HTERT RPE-1 (cell line): ENCODE measurements around the gene BPGM.

ENCODE experiments used
- in situ Hi-C: fragments of 300-500 bp; cut with MboI; formaldehyde crosslinking; loops from 4 replicates; pipeline ENCODE4 v1.14.3; 2020; ENCODE audit warnings: low sequenced_read_pairs

BPGM gene

DNA sequence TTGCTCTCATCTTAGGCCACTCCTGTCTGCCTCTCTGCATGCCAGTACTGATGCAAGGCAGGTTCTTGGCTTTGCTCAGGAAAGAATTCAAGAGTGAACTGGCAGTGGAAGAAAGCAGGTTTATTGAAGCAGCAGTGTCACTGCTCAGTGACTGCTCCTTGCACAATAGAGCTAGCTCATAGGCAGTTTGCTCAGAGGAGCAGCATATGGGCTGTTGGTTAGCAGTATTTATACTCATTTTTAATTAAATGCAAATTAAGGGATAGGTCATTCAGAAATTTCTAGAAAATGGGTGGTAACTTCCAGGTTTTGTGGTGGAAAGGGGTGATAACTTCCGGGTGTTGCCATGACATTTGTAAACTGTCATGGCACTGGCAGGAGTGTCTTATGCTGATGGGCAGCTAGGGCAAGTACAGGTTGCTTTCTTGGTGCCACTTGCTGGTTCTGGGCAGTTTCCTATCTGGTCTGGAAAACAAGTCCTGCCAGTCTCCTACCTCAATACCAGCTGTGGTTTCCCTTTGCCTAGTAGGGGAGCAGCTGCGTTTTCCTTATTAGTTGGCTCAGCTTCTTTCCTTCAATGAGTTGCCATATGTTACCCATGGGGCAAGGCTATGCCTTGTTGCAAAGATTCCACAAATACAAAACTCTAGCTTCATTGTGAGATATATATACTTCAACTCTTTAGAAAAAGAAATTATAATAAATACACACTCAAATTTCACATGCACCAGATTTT is 68.0 kb downstream of the BPGM start:
- in situ Hi-C loops = no loop called here

GRCh38 chr7:134718211-134718875 is 71.7 kb downstream of the BPGM start:
- in situ Hi-C loops = no loop called here

GRCh38 chr7:134720091-134720935 is 73.7 kb downstream of the BPGM start:
- in situ Hi-C loops = no loop called here

GRCh38 chr7:134721171-134721570 is 74.5 kb downstream of the BPGM start:
- in situ Hi-C loops = no loop called here

DNA sequence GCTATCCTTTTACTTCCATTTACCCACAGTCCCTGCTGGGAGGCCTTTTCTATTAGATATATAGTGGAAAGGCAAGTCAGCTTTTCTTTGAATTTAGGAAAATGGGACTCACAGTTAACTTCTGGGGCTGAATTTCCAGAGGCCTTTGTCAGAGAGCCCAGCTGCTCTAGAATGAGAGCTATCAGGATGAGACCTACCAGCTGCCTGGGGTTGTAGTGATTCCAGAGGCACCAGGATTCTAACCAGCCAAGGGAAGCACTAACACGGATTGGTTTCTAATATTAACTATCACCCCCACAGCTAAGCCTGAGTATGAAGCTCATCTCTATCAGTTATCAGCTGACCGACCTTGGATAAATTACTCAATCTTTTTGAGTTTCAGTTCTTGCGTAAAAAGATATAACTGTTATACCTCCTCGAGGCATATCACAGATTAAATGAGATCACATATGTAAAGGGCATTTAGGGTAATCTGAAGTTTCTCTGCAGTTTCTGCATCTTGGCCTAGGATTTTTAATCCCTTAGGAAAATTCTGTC is 76.2 kb downstream of the BPGM start:
- in situ Hi-C loops = no loop called here

DNA sequence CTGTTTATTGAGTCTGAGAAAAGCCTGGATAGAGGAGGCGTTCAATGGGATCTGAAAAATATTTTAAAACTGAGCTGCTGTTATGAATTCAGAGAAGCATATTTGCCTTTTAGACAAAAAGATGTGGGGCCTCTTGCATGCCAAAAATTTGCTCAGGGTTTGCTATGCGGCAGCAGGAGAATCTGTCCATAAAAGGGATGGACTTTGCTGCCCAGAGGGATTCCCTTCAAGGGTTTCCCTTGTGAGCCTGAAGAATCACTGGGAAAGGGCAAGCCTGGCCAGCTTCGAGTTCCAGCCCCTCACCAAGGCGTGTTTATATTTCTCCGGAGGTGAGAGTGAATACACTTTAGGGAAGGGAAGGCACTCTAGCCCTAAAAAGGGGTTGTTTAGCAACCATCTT is 77.2 kb downstream of the BPGM start:
- in situ Hi-C loops = no loop called here

- in situ Hi-C loops = no loop called here
Observed at GRCh38 chr7:134724606-134725005, 78.0 kb downstream of the BPGM start.

DNA sequence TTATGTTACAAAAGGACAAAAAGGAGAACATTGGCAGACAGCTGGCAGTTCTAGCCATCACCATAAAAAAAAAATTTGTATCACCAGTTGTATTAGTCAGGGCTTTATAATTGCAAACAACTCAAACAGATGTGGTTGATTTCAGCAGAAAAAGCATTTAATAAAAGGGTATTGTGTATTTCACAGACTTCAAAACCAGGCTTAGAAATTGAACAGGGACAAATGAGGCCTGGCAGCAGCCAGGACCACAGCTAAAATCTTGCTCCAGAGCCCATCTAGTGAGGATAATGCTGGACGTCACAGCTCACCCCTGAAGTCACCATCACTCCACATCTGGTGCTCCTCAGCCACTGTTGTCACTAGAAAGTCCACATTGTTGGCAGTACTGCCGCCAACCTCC is 79.9 kb downstream of the BPGM start:
- in situ Hi-C loops = no loop called here

DNA sequence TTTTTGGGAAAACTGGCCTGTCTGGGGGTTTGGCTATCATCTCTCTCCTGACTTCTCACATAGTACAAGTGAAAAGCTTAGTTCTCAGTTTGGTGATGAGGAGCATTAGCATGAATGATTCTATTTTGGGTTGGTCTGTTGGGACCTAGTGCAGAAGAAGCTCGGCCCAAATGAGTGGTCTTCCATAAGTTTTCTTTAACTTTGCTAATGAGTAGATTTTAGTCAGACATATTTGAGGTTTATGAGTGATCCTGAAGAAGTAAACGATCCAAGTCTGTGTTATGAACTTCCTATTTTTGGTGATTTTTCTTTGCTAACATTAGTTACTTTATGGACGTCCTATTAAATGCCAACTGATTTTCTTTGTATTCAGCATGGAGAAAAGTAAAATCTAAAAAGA is 81.1 kb downstream of the BPGM start:
- in situ Hi-C loops = no loop called here
